Spleen (tissue), 11 donors: ENCODE results near the gene KCND3. TPM values are rescaled to one million over a fixed set of nuclear protein-coding genes. Genes with fewer than 3 reads are reported as not detected.

Experiments
- DNase-seq: peaks from one replicate; pipeline ENCODE4 v3.0.0-alpha.2; 2020
- H3K27ac ChIP-seq, 8 donors: fragments of 200-600 bp; sonication (generic) in 7 of 8; 1 replicate in 4 of 8; 2 replicates in 4 of 8; pipeline versions ENCODE4 v1.5.0 to v1.8.0; 2016 to 2021; ENCODE audit warnings: inconsistent platforms in 4 of 8, mild to moderate bottlenecking in 4 of 8, moderate library complexity in 1 of 8
- H3K27me3 ChIP-seq, 7 donors: fragments of 200-600 bp; sonication (generic) in 6 of 7; replicated peaks in 1 of 7; 1 replicate in 4 of 7; 2 replicates in 3 of 7; pipeline versions ENCODE4 v1.5.0 to v1.8.0; 2016 to 2021; ENCODE audit warnings: inconsistent platforms in 3 of 7, mild to moderate bottlenecking in 1 of 7
- H3K36me3 ChIP-seq, 6 donors: fragments of 200-600 bp; sonication (generic) in 5 of 6; 1 replicate in 4 of 6; 2 replicates in 2 of 6; pipeline versions ENCODE4 v1.5.0 to v1.8.0; 2016 to 2021; ENCODE audit warnings: inconsistent platforms in 2 of 6
- H3K4me1 ChIP-seq, 6 donors: fragments of 200-600 bp; sonication (generic) in 5 of 6; 1 replicate in 3 of 6; 2 replicates in 3 of 6; pipeline versions ENCODE4 v1.5.0 to v1.8.0; 2016 to 2021; ENCODE audit warnings: inconsistent platforms in 3 of 6
- H3K4me3 ChIP-seq, 8 donors: fragments of 200-600 bp; sonication (generic) in 7 of 8; 1 replicate in 4 of 8; 2 replicates in 4 of 8; pipeline versions ENCODE4 v1.5.0 to v1.8.0; 2016 to 2021; ENCODE audit warnings: inconsistent platforms in 4 of 8, mild to moderate bottlenecking in 4 of 8, moderate library complexity in 2 of 8
- H3K9me3 ChIP-seq, 8 donors: fragments of 200-600 bp; sonication (generic) in 7 of 8; 1 replicate in 4 of 8; 2 replicates in 4 of 8; pipeline versions ENCODE4 v1.5.0 to v1.8.0; 2016 to 2021; ENCODE audit warnings: inconsistent platforms in 4 of 8
- CTCF ChIP-seq, 11 experiments: fragments of 200-600 bp in 7 of 11; fragments of 450-650 bp in 4 of 11; sonication (generic) in 4 of 11; IDR thresholded peaks in 8 of 11; conservative IDR thresholded peaks in 3 of 11; 1 replicate in 7 of 11; 2 replicates in 4 of 11; pipeline versions ENCODE4 v1.4.0 to v1.8.0; 2016 to 2021; ENCODE audit warnings: antibody characterized with exemption in 11 of 11, inconsistent platforms in 4 of 11, mild to moderate bottlenecking in 1 of 11
- POLR2A ChIP-seq, 3 donors: fragments of 450-650 bp; IDR thresholded peaks; one replicate each; pipeline ENCODE4 v1.5.1; 2017; ENCODE audit warnings: antibody characterized with exemption in 3 of 3, mild to moderate bottlenecking in 1 of 3
- POLR2AphosphoS5 ChIP-seq, 3 donors: sonication (generic); formaldehyde crosslinking; IDR thresholded peaks; one replicate each; pipeline ENCODE4 v1.5.1; 2017; ENCODE audit warnings: antibody characterized with exemption in 3 of 3
- WGBS, 5 donors: extraction: QIAGEN DNeasy Blood & Tissue Kit in 3 of 5; methylation state at CpG; one replicate each; pipeline versions ENCODE4 v1.1.5 to v1.1.7; 2013 to 2018; 5-methylcytosine and 5-hydroxymethylcytosine counted together
- intact Hi-C: fragments of 100-400 bp; cut with DNase I; formaldehyde crosslinking; loops from one replicate; pipeline ENCODE4 v1.15.0; 2023; ENCODE audit warnings: low total_unique reads
- polyA plus RNA-seq, 3 donors: library from polyadenylated mRNA; stranded (reverse); fragments of 200-250 nt; gene quantifications; one replicate each; pipeline ENCODE4 v1.2.1, GENCODE V29; 2013
- total RNA-seq, 7 donors: library from RNA; depleted of rRNA in 3 of 7; stranded (reverse); fragments of >200 nt in 3 of 7; fragmentation: NEBNext Ultra II Directional in 4 of 7; extraction: Animal tissue kit (Norgen Biotek cat#: 25700) in 4 of 7; gene quantifications; one replicate each; pipeline versions ENCODE4 v1.1.0 to v1.2.1, GENCODE V29; 2016 to 2021
- donor health status: healthy with polysubstance abuse.
- donor health status: DM: no; HTN: no; CAD: no; lungs with moderate emphysema.
- donor health status: DM: no; HTN: no; CAD: no.
- donor health status: Bipolar disorder and iron deficiency.
- donor health status: healthy.
- donor health status: DM: no; HTN: no; CAD: no.
- donor health status: DM: yes; HTN: yes; CAD: no.

KCND3 gene
- total and polyA plus RNA-seq, 10 donors: 0.67 to 14.2 (median 8.6) TPM

GRCh38 chr1:112000048-112000447, 10.6 kb upstream of the KCND3 start:
- Histone ChIP-seq H3K9me3 (no peaks in the 10 kb centered on the region), H3K27me3 (peaks cover 0 to 20% (median 0%) of the 10 kb centered on the region in 7 donors), H3K27ac (no peak overlapping the region), H3K4me3 (no peak overlapping the region), H3K4me1 (no peaks in the 10 kb centered on the region), H3K36me3 (no peaks in the 10 kb centered on the region)
- intact Hi-C loops: no loop called here
- TF ChIP-seq POLR2AphosphoS5 (IDR thresholded peaks at IDR 0.05) (no peak), CTCF (IDR thresholded peaks at IDR 0.05 in 8 of 11, conservative IDR thresholded peaks at IDR 0.05 in 3 of 11) (no peak), POLR2A (IDR thresholded peaks at IDR 0.05) (no peak)
- WGBS, 5 donors: 37 to 71% (median 58%) methylated on average over 1 of the region's 1 CpG
- DNase-seq: no peak

GRCh38 chr1:111998332-111998731, 8.9 kb upstream of the KCND3 start:
- Histone ChIP-seq H3K9me3 (no peaks in the 10 kb centered on the region), H3K27ac (no peak overlapping the region), H3K4me3 (no peak overlapping the region), H3K27me3 (peaks cover 0 to 36% (median 0%) of the 10 kb centered on the region in 7 donors), H3K4me1 (peaks cover 0 to 5% (median 0%) of the 10 kb centered on the region in 6 donors), H3K36me3 (no peaks in the 10 kb centered on the region)
- DNase-seq: no peak
- no peak for TF ChIP-seq POLR2AphosphoS5 (IDR thresholded peaks at IDR 0.05)
- no peak for TF ChIP-seq POLR2A (IDR thresholded peaks at IDR 0.05)
- TF ChIP-seq CTCF (IDR thresholded peaks at IDR 0.05 in 8 of 11, conservative IDR thresholded peaks at IDR 0.05 in 3 of 11): no peak
- intact Hi-C loops: loop anchor here (10.0 kb wide), 1 partner anchor 204 kb away; no protein-coding TSS in a partner anchor

- H3K4me3 ChIP-seq: no peak overlapping the region
- TF ChIP-seq POLR2A (IDR thresholded peaks at IDR 0.05) (no peak), CTCF (IDR thresholded peaks at IDR 0.05 in 8 of 11, conservative IDR thresholded peaks at IDR 0.05 in 3 of 11) (no peak), POLR2AphosphoS5 (IDR thresholded peaks at IDR 0.05) (no peak)
- H3K36me3 ChIP-seq: no peaks in the 10 kb centered on the region
- intact Hi-C loops: loop anchor here (10.0 kb wide), 1 partner anchor 198 kb away; no protein-coding TSS in a partner anchor
- peaks cover 8 to 43% (median 28%) of the 10 kb centered on the region in 6 donors for H3K4me1 ChIP-seq
- no peaks in the 10 kb centered on the region for H3K9me3 ChIP-seq
- peaks cover 0 to 88% (median 28%) of the 10 kb centered on the region in 7 donors for H3K27me3 ChIP-seq
- DNase-seq: no peak
- WGBS, 5 donors: 76 to 84% (median 83%) methylated on average over 10 of the region's 10 CpGs
- no peak overlapping the region for H3K27ac ChIP-seq
These were observed 3.0 kb upstream of the KCND3 start for GRCh38 chr1:111992476-111992875.

DNA sequence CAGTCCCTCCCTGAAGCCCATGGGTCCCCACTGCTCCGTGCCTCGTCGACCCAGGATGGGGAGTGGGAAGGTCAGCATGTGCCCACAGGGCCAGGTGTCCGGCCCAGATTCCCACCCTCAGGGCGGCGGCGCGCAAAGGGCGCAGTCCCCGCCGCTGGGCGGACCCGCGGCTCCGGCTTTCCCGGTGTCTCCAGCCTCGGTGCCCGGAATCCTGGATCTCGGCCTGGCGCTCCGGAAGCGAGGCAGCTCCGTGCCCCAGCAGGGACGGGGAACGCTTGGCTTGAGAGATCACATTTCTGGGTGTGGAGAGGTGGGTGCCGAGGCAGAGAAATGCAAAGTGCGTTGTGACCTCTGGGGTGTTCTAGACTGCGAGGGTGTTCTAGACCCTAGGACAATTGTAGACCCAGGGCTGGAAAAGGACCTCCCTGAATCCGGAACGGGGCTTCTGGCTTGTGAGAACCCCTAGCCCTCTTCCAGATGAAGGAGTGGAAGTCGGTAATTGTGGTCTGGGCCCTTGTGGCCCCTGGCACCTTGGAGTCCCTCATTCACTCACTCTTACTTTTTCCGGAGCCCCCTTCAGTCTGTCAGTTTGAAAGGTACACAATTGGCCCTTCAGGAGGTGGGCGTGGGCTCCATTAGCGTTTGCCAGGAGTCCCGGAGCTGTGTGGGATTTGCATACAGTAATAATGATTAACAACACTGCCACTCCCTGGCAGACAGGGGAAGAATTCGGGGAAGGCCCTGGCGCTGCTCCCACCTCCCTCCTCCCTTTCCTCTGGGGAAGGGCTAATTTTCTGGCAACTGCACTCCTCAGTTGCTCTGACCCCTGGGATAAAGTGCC, 1.6 kb upstream of the KCND3 start:
- DNase-seq: no peak
- Histone ChIP-seq H3K27ac (peak overlapping the region in 6 of 8 donors; percentile 27 to 77 (median 63)), H3K36me3 (no peaks in the 10 kb centered on the region), H3K4me3 (peak overlapping the region in 7 of 8 donors; percentile 38 to 73 (median 51)), H3K9me3 (no peaks in the 10 kb centered on the region), H3K27me3 (peaks cover 0 to 87% (median 28%) of the 10 kb centered on the region in 7 donors), H3K4me1 (peaks cover 8 to 43% (median 28%) of the 10 kb centered on the region in 6 donors)
- intact Hi-C loops: loop anchor here (10.0 kb wide), 1 partner anchor 196 kb away; no protein-coding TSS in a partner anchor
- TF ChIP-seq POLR2A (IDR thresholded peaks at IDR 0.05): no peak
- peak in 4 of 11 experiments; percentile 10 to 47 (median 25) for TF ChIP-seq CTCF (IDR thresholded peaks at IDR 0.05 in 8 of 11, conservative IDR thresholded peaks at IDR 0.05 in 3 of 11)
- peak; percentile 39 to 73 (median 42) for TF ChIP-seq POLR2AphosphoS5 (IDR thresholded peaks at IDR 0.05)
- WGBS, 5 donors: 2 to 5% (median 3%) methylated on average over 30 to 37 of the region's 37 CpGs
